IMR-90 (cell line): ENCODE results near the gene KATNB1. TPM values are rescaled to one million over a fixed set of nuclear protein-coding genes. Genes with fewer than 3 reads are reported as not detected.
A peak's percentile ranks its signal among the peaks of the same experiment; 100 is the strongest.

Source experiments
- ATAC-seq: fragments of 200-7000 bp; cut with Tn5 transposase; 2 replicates; pipeline ENCODE4 v1.9.1; 2020; ENCODE audit warnings: low read depth, mild to moderate bottlenecking, moderate library complexity
- BruUV-seq: library from RNA; stranded (reverse); fragments of 400-500 nt; replicated peaks from 2 replicates; lab custom pipeline; 2021; lab: Mats Ljungman, UMichigan
- CTCF ChIA-PET: fragments of 300-600 bp; formaldehyde crosslinking; extraction: SDS; loops from one replicate; lab custom pipeline; 2021; ENCODE audit warnings: antibody characterized with exemption; lab: Yijun Ruan, JAX
- POLR2A ChIA-PET: fragments of 300-600 bp; sonication (Branson Sonifier 250); formaldehyde crosslinking; loops from one replicate; lab custom pipeline; 2022; ENCODE audit warnings: antibody characterized with exemption; ENCODE audit not compliant: unreplicated experiment; lab: Charles Lee
- DNase-seq: peaks from one replicate; pipeline ENCODE4 v3.0.0; 2013
- H2AFZ ChIP-seq: replicated peaks from 2 replicates; pipeline ENCODE3; 2013; ENCODE audit warnings: low read length, mild to moderate bottlenecking; ENCODE audit not compliant: poor library complexity
- H2AK5ac ChIP-seq: 2 replicates; pipeline ENCODE4 v1.6.1; 2013; ENCODE audit warnings: low read depth, low read length, inconsistent platforms
- H2AK9ac ChIP-seq: replicated peaks from 2 replicates; pipeline ENCODE3; 2013; ENCODE audit warnings: mild to moderate bottlenecking, low read depth, low read length, moderate library complexity; ENCODE audit not compliant: poor library complexity
- H2BK120ac ChIP-seq: 2 replicates; pipeline ENCODE4 v1.6.1; 2013; ENCODE audit warnings: low read depth, low read length, inconsistent platforms
- H2BK15ac ChIP-seq: 3 replicates; pipeline ENCODE4 v1.6.1; 2013; ENCODE audit warnings: low read depth, low read length, inconsistent platforms
- H2BK20ac ChIP-seq: 2 replicates; pipeline ENCODE4 v1.6.1; 2013; ENCODE audit warnings: low read depth, mild to moderate bottlenecking, inconsistent platforms, low read length, moderate library complexity
- H2BK5ac ChIP-seq: 2 replicates; pipeline ENCODE4 v1.6.1; 2013; ENCODE audit warnings: mild to moderate bottlenecking, low read depth, low read length, inconsistent platforms; ENCODE audit not compliant: poor library complexity, severe bottlenecking
- H3K14ac ChIP-seq: replicated peaks from 2 replicates; pipeline ENCODE4 v1.6.1; 2013; ENCODE audit warnings: low read depth, low read length, inconsistent platforms
- H3K18ac ChIP-seq: 2 replicates; pipeline ENCODE4 v1.6.1; 2013; ENCODE audit warnings: low read depth, low read length, control low read depth
- H3K23ac ChIP-seq: 2 replicates; pipeline ENCODE4 v1.6.1; 2013; ENCODE audit warnings: low read depth, low read length, inconsistent platforms
- H3K27ac ChIP-seq: 2 replicates; pipeline ENCODE4 v1.5.1; 2013; ENCODE audit warnings: mild to moderate bottlenecking, control low read depth, low read length; ENCODE audit not compliant: insufficient read depth
- H3K27me3 ChIP-seq: 2 replicates; pipeline ENCODE4 v1.6.1; 2013; ENCODE audit warnings: low read length; ENCODE audit not compliant: control insufficient read depth, insufficient read depth
- H3K36me3 ChIP-seq: 2 replicates; pipeline ENCODE4 v1.6.1; 2013; ENCODE audit warnings: low read length, mixed read lengths; ENCODE audit not compliant: control insufficient read depth, insufficient read depth
- H3K4ac ChIP-seq: 2 replicates; pipeline ENCODE4 v1.6.1; 2013; ENCODE audit warnings: low read depth, low read length, inconsistent platforms
- H3K4me1 ChIP-seq: 2 replicates; pipeline ENCODE4 v1.6.1; 2013; ENCODE audit warnings: low read length, mixed read lengths; ENCODE audit not compliant: control insufficient read depth, insufficient read depth
- H3K4me2 ChIP-seq: 2 replicates; pipeline ENCODE4 v1.6.1; 2013; ENCODE audit warnings: low read depth, mild to moderate bottlenecking, control low read depth, low read length, moderate library complexity
- H3K4me3 ChIP-seq: 2 replicates; pipeline ENCODE4 v1.5.1; 2013; ENCODE audit warnings: low read depth, mild to moderate bottlenecking, control low read depth, low read length, moderate library complexity; ENCODE audit not compliant: insufficient read depth
- H3K56ac ChIP-seq: 2 replicates; pipeline ENCODE4 v1.6.1; 2013; ENCODE audit warnings: low read length, inconsistent platforms; ENCODE audit not compliant: insufficient read depth; ENCODE audit errors: extremely low read depth
- H3K79me1 ChIP-seq, 2 experiments: 2 replicates each; pipeline ENCODE4 v1.6.1; 2013; ENCODE audit warnings: low read length in 2 of 2, inconsistent platforms in 1 of 2, low read depth in 1 of 2
- H3K9ac ChIP-seq: 2 replicates; pipeline ENCODE4 v1.6.1; 2013; ENCODE audit warnings: low read depth, low read length, control low read depth
- H3K9me1 ChIP-seq: 2 replicates; pipeline ENCODE4 v1.6.1; 2013; ENCODE audit warnings: low read length, inconsistent platforms; ENCODE audit not compliant: insufficient read depth
- H3K9me3 ChIP-seq: 2 replicates; pipeline ENCODE4 v1.6.1; 2013; ENCODE audit warnings: low read length; ENCODE audit not compliant: control insufficient read depth, insufficient read depth
- H4K20me1 ChIP-seq: 2 replicates; pipeline ENCODE4 v1.6.1; 2013; ENCODE audit warnings: low read length, inconsistent platforms; ENCODE audit not compliant: insufficient read depth
- H4K5ac ChIP-seq: 2 replicates; pipeline ENCODE4 v1.6.1; 2013; ENCODE audit warnings: mild to moderate bottlenecking, low read depth, low read length, control low read depth
- H4K8ac ChIP-seq, 2 experiments: 2 replicates each; pipeline ENCODE4 v1.6.1; 2013; ENCODE audit warnings: low read depth in 2 of 2, low read length in 2 of 2, control low read depth in 1 of 2, inconsistent platforms in 1 of 2
- H4K91ac ChIP-seq: 2 replicates; pipeline ENCODE4 v1.6.1; 2013; ENCODE audit warnings: low read depth, low read length, inconsistent platforms; ENCODE audit not compliant: insufficient read depth
- CEBPB ChIP-seq: IDR thresholded peaks from 2 replicates; pipeline ENCODE4 v1.6.1; 2012; ENCODE audit warnings: low read depth, low read length, improper control_type of control experiment
- CTCF ChIP-seq: conservative IDR thresholded peaks from 2 replicates; pipeline ENCODE4 v1.5.1; 2012; ENCODE audit warnings: mild to moderate bottlenecking, low read depth, low read length, improper control_type of control experiment
- FOS ChIP-seq: fragments of 150-350 bp; IDR thresholded peaks from 2 replicates; pipeline ENCODE4 v1.6.1; 2016; ENCODE audit warnings: low read depth, low read length
- POLR2A ChIP-seq: IDR thresholded peaks from 2 replicates; pipeline ENCODE4 v1.6.1; 2012; ENCODE audit warnings: mild to moderate bottlenecking, low read depth, low read length
- RCOR1 ChIP-seq: IDR thresholded peaks from 2 replicates; pipeline ENCODE4 v1.6.1; 2012; ENCODE audit warnings: mild to moderate bottlenecking, low read length, improper control_type of control experiment; ENCODE audit not compliant: insufficient replicate concordance
- RFX5 ChIP-seq: IDR thresholded peaks from 2 replicates; pipeline ENCODE4 v1.8.0; 2012; ENCODE audit warnings: low read depth, mild to moderate bottlenecking, low read length, moderate library complexity
- SMC3 ChIP-seq: fragments of 150-350 bp; IDR thresholded peaks from 2 replicates; pipeline ENCODE4 v1.6.1; 2016; ENCODE audit warnings: low read depth, mild to moderate bottlenecking, antibody characterized with exemption, low read length, moderate library complexity
- WGBS, 2 experiments: methylation state at CpG; one replicate each; pipeline versions ENCODE4 v1.1.5 to v1.1.7; 2013; ENCODE audit warnings: missing lambda C conversion rate in 2 of 2; ENCODE audit not compliant: insufficient read length in 1 of 2; ENCODE audit errors: extremely low coverage in 2 of 2; 5-methylcytosine and 5-hydroxymethylcytosine counted together
- dilution Hi-C: fragments of 300-500 bp; cut with HindIII; formaldehyde crosslinking; loops from one replicate; pipeline ENCODE4 v1.14.3; 2018; ENCODE audit warnings: low sequenced_read_pairs; ENCODE audit not compliant: unreplicated experiment
- in situ Hi-C: fragments of 300-500 bp; cut with MboI; formaldehyde crosslinking; loops from 3 replicates; pipeline ENCODE4 v1.14.3; 2019; ENCODE audit warnings: low sequenced_read_pairs, inconsistent platforms, mixed read lengths
- intact Hi-C: fragments of 100-400 bp; cut with micrococcal nuclease; formaldehyde crosslinking; loops from 2 replicates; pipeline ENCODE4 v1.10.0; 2022
- polyA plus RNA-seq, 3 experiments: library from polyadenylated mRNA; depleted of rRNA; stranded (reverse); fragments of >200 nt; gene quantifications; 2 replicates each; pipeline ENCODE4 v1.2.3, GENCODE V29; 2012; ENCODE audit warnings: low replicate concordance in 1 of 3
- total RNA-seq: library from RNA; depleted of rRNA; stranded (reverse); fragments of >200 nt; gene quantifications from 2 replicates; pipeline ENCODE4 v1.2.3, GENCODE V29; 2012
- TF ChIP-seq, protein P1 (sequence below): fragments of 150-350 bp; IDR thresholded peaks from 2 replicates; pipeline ENCODE4 v1.6.1; 2016; ENCODE audit warnings: low read depth, mild to moderate bottlenecking, low read length, moderate library complexity, borderline replicate concordance
- TF ChIP-seq, protein P2 (sequence below): fragments of 150-350 bp; IDR thresholded peaks from 2 replicates; pipeline ENCODE4 v1.6.1; 2017; ENCODE audit warnings: mild to moderate bottlenecking, antibody characterized with exemption, low read length, low read depth

KATNB1 gene
- total and polyA plus RNA-seq, 2 of the 4 experiments (the other 2 are of a cell fraction) = 10.9 to 23.5 TPM

DNA sequence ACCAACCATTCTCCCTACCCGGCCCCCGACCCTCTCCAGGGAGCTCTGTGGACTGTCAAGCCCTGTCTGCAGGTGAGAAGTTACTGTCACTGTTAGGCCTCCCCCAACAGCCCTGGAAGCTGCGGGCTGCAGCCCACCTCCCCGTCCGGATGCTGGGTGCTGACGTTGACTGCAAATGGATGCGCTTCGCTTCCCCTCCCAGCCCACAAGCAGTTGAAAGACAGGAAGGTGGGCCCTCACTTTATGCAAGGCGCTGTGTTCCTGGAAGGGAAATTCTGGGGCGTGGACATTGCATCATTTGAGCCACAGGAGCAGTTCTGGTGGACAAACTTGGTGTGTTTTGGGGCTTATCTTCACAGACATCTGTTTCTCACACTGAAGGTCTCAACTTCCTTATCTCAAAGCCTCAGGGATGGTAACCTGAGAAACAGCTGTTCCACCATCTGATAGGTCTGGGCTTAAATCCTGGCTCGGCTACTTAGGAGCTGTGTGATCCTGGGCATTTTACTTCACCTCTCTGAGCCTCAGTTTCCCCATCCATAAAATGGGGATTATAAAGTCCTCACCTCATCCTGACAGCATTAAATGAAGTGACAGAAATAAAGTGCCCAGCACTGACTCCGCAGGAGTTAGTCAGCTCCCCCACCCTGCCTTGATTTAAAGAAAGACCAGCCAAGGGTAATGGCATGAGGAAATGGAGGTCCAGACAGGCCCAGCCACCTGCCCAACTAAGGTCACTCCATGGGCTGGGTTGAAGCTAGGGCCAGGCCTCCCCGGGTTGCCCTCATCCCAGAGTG, 45.6 kb upstream of the KATNB1 start:
- Histone ChIP-seq H3K14ac (no peak overlapping the region), H2BK15ac (no peak overlapping the region), H2BK5ac (no peak overlapping the region), H4K91ac (no peak overlapping the region), H2AK9ac (no peak overlapping the region), H3K9ac (no peak overlapping the region), H3K9me1 (no peaks in the 10 kb centered on the region), H2AK5ac (no peak overlapping the region), H3K27ac (no peak overlapping the region), H2BK20ac (no peak overlapping the region), H3K4me3 (no peak overlapping the region), H4K20me1 (no peaks in the 10 kb centered on the region), H3K23ac (no peak overlapping the region), H3K4me1 (no peaks in the 10 kb centered on the region), H2BK120ac (no peak overlapping the region), H4K5ac (no peak overlapping the region), H3K18ac (no peak overlapping the region), H3K36me3 (no peaks in the 10 kb centered on the region), H4K8ac (no peak overlapping the region), H3K9me3 (no peaks in the 10 kb centered on the region), H2AFZ (peak overlapping the region; percentile 8), H3K27me3 (peaks cover 75% of the 10 kb centered on the region), H3K79me1 (no peaks in the 10 kb centered on the region), H3K56ac (no peak overlapping the region), H3K4me2 (no peak overlapping the region), H3K4ac (no peak overlapping the region)
- no peak for ATAC-seq
- TF ChIP-seq SMC3 = no peak
- TF ChIP-seq, protein P1, sequence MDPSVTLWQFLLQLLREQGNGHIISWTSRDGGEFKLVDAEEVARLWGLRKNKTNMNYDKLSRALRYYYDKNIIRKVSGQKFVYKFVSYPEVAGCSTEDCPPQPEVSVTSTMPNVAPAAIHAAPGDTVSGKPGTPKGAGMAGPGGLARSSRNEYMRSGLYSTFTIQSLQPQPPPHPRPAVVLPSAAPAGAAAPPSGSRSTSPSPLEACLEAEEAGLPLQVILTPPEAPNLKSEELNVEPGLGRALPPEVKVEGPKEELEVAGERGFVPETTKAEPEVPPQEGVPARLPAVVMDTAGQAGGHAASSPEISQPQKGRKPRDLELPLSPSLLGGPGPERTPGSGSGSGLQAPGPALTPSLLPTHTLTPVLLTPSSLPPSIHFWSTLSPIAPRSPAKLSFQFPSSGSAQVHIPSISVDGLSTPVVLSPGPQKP = no peak
- TF ChIP-seq POLR2A = no peak
- TF ChIP-seq, protein P2, sequence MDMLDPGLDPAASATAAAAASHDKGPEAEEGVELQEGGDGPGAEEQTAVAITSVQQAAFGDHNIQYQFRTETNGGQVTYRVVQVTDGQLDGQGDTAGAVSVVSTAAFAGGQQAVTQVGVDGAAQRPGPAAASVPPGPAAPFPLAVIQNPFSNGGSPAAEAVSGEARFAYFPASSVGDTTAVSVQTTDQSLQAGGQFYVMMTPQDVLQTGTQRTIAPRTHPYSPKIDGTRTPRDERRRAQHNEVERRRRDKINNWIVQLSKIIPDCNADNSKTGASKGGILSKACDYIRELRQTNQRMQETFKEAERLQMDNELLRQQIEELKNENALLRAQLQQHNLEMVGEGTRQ = no peak
- no peak for TF ChIP-seq CEBPB
- TF ChIP-seq FOS = no peak
- no peak for TF ChIP-seq RFX5
- TF ChIP-seq CTCF = no peak
- no peak for TF ChIP-seq RCOR1
- intact Hi-C loops (no loop called here), dilution Hi-C loops (no loop called here), in situ Hi-C loops (no loop called here)
- CTCF ChIA-PET = interaction anchor here (0.6 kb wide), 1 partner anchor 19 kb away, joined by 3 read pairs; no protein-coding TSS in a partner anchor
- BruUV-seq = no TSS peak
- WGBS, 2 experiments = 22% methylated on average over 5 of the region's 13 CpGs; no CpG with 5 or more reads in 1 of the 2 experiments
- DNase-seq = no peak
- POLR2A ChIA-PET = no interaction called here
